OCI-LY3 (cell line): ENCODE data around the gene KLRK1.
"Not testable (repeated sequence)": the region's sequence is repeated elsewhere in the genome, so short reads cannot be mapped to it uniquely, and the experiment has no call there.

Experiments
- H2AFZ ChIP-seq: fragments of 200-600, 300-600 bp; shearing (Covaris generic); 2 replicates; pipeline ENCODE4 v1.6.0; 2014; ENCODE audit warnings: antibody characterized with exemption, low read depth, low read length
- H3K27ac ChIP-seq: fragments of 200-600, 300-600 bp; sonication (generic); 2 replicates; pipeline ENCODE4 v1.5.1; 2014; ENCODE audit warnings: mild to moderate bottlenecking, low read length, moderate library complexity, mixed read lengths
- H3K27me3 ChIP-seq: fragments of 200-600, 300-600 bp; sonication (generic); 2 replicates; pipeline ENCODE4 v1.6.1; 2014; ENCODE audit warnings: low read depth, low read length, mixed read lengths
- H3K36me3 ChIP-seq: fragments of 200-600, 300-600 bp; sonication (generic); replicated peaks from 2 replicates; pipeline ENCODE3; 2014; ENCODE audit warnings: low read depth, low read length, mixed read lengths
- H3K4me1 ChIP-seq: fragments of 300-600, 200-600 bp; sonication (generic); 2 replicates; pipeline ENCODE4 v1.6.1; 2014; ENCODE audit warnings: low read length, mixed read lengths
- H3K4me2 ChIP-seq: fragments of 200-600, 300-600 bp; sonication (generic); 2 replicates; pipeline ENCODE4 v1.6.1; 2014; ENCODE audit warnings: low read length, mixed read lengths
- H3K4me3 ChIP-seq: fragments of 300-600, 200-600 bp; sonication (generic); 2 replicates; pipeline ENCODE4 v1.5.1; 2014; ENCODE audit warnings: antibody characterized with exemption, mild to moderate bottlenecking, low read length, moderate library complexity
- H3K79me2 ChIP-seq: fragments of 300-600, 200-600 bp; shearing (Covaris generic); 2 replicates; pipeline ENCODE4 v1.6.1; 2014; ENCODE audit warnings: mild to moderate bottlenecking, low read length, mixed read lengths
- H3K9ac ChIP-seq: fragments of 300-600, 200-600 bp; shearing (Covaris generic); 2 replicates; pipeline ENCODE4 v1.6.0; 2014; ENCODE audit warnings: mild to moderate bottlenecking, low read length, moderate library complexity
- H3K9me3 ChIP-seq: fragments of 200-600, 300-600 bp; shearing (Covaris generic); 2 replicates; pipeline ENCODE4 v1.6.1; 2014; ENCODE audit warnings: low read length, mixed read lengths; ENCODE audit not compliant: insufficient read depth
- H4K20me1 ChIP-seq: fragments of 200-600, 300-600 bp; sonication (generic); 2 replicates; pipeline ENCODE4 v1.6.1; 2016; ENCODE audit warnings: low read length, mixed read lengths; ENCODE audit not compliant: insufficient read depth
- EZH2phosphoT487 ChIP-seq: fragments of 200-600 bp; shearing (Covaris generic); IDR thresholded peaks from 2 replicates; pipeline ENCODE4 v1.6.1; 2018; ENCODE audit warnings: antibody characterized with exemption, mixed run types, low read depth
- TF ChIP-seq, protein P1 (sequence below): fragments of 200-600, 300-600 bp; sonication (generic); IDR thresholded peaks from 2 replicates; pipeline ENCODE4 v1.5.1; 2014; ENCODE audit warnings: antibody characterized with exemption, low read length, low read depth

Gene KLRK1

DNA sequence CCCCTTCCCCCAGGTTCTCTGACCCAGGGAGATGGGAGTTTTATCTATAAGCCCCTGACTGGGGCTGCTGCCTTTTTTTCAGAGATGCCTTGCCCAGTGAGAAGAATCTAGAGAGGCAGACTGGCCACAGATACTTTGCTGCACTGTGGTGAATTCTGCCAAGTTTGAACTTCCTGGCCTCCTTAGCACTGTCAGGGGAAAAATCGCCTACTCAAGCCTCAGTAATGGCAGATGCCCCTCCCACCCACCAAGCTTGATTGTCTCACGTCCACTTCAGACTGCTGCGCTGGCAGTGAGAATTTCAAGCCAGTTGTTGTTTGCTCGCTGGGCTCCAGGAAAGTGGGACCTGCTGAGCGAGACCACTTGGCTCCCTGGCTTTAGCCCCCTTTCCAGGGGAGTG is 31.7 kb downstream of the KLRK1 start:
- Histone ChIP-seq H4K20me1 (no peaks in the 10 kb centered on the region), H3K36me3 (no peaks in the 10 kb centered on the region), H3K27ac (no peak overlapping the region), H3K4me3 (no peak overlapping the region), H3K4me1 (peaks cover 28% of the 10 kb centered on the region), H3K27me3 (no peaks in the 10 kb centered on the region), H3K79me2 (no peaks in the 10 kb centered on the region), H3K4me2 (no peak overlapping the region), H2AFZ (no peak overlapping the region), H3K9me3 (no peaks in the 10 kb centered on the region; the same call in 1 of the 2 replicates), H3K9ac (no peak overlapping the region)
- TF ChIP-seq, protein P1, sequence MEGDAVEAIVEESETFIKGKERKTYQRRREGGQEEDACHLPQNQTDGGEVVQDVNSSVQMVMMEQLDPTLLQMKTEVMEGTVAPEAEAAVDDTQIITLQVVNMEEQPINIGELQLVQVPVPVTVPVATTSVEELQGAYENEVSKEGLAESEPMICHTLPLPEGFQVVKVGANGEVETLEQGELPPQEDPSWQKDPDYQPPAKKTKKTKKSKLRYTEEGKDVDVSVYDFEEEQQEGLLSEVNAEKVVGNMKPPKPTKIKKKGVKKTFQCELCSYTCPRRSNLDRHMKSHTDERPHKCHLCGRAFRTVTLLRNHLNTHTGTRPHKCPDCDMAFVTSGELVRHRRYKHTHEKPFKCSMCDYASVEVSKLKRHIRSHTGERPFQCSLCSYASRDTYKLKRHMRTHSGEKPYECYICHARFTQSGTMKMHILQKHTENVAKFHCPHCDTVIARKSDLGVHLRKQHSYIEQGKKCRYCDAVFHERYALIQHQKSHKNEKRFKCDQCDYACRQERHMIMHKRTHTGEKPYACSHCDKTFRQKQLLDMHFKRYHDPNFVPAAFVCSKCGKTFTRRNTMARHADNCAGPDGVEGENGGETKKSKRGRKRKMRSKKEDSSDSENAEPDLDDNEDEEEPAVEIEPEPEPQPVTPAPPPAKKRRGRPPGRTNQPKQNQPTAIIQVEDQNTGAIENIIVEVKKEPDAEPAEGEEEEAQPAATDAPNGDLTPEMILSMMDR, result no peak
- no peak for TF ChIP-seq EZH2phosphoT487

DNA sequence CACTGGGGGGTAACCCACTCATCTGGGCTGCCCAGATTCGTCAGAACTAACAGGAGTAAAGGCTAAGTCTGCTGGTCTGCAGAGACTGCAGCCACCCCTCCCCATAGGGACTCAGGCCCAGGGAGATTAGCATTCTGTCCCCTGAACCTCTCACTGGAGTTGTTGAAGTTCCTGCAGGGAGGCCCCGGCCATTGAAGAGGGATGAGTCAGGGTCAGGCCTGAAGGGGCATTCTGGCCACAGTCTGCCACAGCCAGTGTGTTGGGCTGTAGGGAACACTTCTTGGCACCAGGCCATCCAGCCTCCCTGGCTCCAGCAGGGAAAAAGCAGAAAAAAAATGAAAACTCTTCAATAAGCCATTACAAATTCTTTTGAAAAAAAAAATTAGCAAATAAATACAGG is 35.3 kb downstream of the KLRK1 start:
- Histone ChIP-seq H3K27me3 (no peaks in the 10 kb centered on the region), H3K9me3 (no peaks in the 10 kb centered on the region; the same call in 1 of the 2 replicates), H3K4me2 (no peak overlapping the region), H2AFZ (no peak overlapping the region), H3K79me2 (no peaks in the 10 kb centered on the region), H3K9ac (no peak overlapping the region), H3K36me3 (no peaks in the 10 kb centered on the region), H3K4me1 (peaks cover 2% of the 10 kb centered on the region; the same call in 1 of the 2 replicates), H4K20me1 (no peaks in the 10 kb centered on the region), H3K27ac (no peak overlapping the region), H3K4me3 (no peak overlapping the region)
- TF ChIP-seq EZH2phosphoT487, result no peak
- TF ChIP-seq, protein P1, result no peak

DNA sequence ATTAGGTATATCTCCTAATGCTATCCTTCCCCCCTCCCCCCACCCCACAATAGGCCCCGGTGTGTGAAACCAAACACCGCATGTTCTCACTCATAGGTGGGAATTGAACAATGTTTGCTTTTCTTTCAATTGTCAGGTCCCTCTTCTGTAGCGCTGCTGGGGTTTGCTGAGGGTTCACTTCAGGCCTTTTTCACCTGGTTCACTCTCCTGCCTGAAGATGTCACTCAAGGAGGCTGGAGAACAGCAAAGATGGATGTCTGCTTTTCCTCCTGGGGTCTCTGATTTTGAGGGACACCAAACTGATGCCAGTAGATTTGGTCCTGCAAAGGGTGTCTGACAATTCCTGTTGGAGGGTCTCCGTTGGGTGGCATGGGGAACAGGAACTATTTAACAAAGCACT is 35.8 kb downstream of the KLRK1 start:
- TF ChIP-seq, protein P1, result no peak
- TF ChIP-seq EZH2phosphoT487, result no peak
- no peaks in the 10 kb centered on the region for H4K20me1 ChIP-seq
- no peak overlapping the region for H3K9ac ChIP-seq
- H3K4me2 ChIP-seq, result no peak overlapping the region
- no peaks in the 10 kb centered on the region for H3K79me2 ChIP-seq
- H3K27ac ChIP-seq, result no peak overlapping the region
- no peaks in the 10 kb centered on the region for H3K27me3 ChIP-seq
- H3K4me1 ChIP-seq, result peaks cover 2% of the 10 kb centered on the region; the same call in 1 of the 2 replicates
- no peak overlapping the region for H2AFZ ChIP-seq
- H3K4me3 ChIP-seq, result no peak overlapping the region
- no peaks in the 10 kb centered on the region; the same call in 1 of the 2 replicates for H3K9me3 ChIP-seq
- H3K36me3 ChIP-seq, result no peaks in the 10 kb centered on the region

DNA sequence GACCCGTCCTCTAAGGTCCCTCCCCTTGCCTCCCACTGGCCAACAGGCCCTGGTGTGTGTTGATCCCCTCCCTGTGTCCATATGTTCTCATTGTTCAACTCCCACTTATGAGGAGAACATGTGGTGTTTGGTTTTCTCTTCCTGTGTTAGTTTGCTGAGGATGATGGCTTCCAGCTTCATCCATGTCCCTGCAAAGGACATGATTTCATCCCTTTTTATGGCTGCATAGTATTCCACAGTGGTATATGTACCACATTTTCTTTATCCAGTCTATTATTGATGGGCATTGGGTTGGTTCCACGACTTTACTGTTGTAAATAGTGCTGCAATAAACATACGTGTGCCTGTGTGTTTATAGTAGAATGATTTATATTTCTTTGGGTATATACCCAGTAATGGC is 38.4 kb downstream of the KLRK1 start:
- H3K4me2 ChIP-seq, H2AFZ ChIP-seq, H3K27me3 ChIP-seq, H3K9me3 ChIP-seq, H3K4me1 ChIP-seq, H3K9ac ChIP-seq, H3K79me2 ChIP-seq, H3K4me3 ChIP-seq, H4K20me1 ChIP-seq, H3K27ac ChIP-seq, H3K36me3 ChIP-seq: not testable (repeated sequence)
